ENCODE results near the gene BPGM. TPM values are rescaled to one million over a fixed set of nuclear protein-coding genes. Genes with fewer than 3 reads are reported as not detected.

Gene BPGM
- total and polyA plus RNA-seq, 7 donors = 9.0 to 22.8 (median 14.8) TPM

DNA sequence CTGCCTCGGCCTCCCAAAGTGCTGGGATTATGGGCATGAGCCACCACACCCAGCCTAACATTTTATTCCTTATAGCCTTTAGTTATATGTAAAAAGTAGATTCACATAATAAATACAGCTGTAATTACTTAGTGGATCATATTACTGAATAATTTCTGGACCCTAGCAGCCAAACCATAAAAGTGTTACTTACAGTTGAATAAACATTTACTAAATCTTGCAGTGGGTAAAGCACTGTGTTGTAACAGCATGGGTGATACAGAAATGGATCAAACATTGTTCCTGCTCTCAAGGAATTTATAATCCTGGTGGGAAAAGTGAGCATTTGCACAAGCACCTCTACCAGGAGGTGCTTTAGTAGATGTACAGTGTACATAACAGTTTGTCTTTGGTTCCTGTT is 25.0 kb downstream of the BPGM start:
- H3K36me3 ChIP-seq = no peaks in the 10 kb centered on the region
- intact Hi-C loops (cut with DNase I) = no loop called here
- TF ChIP-seq CTCF (IDR thresholded peaks at IDR 0.05) (no peak), POLR2A (IDR thresholded peaks at IDR 0.05) (no peak), EP300 (IDR thresholded peaks at IDR 0.05) (no peak), POLR2AphosphoS5 (IDR thresholded peaks at IDR 0.05) (no peak)

GRCh38 chr7:134674424-134674823 is 27.8 kb downstream of the BPGM start:
- Histone ChIP-seq H3K4me1 (peaks cover 0 to 27% (median 12%) of the 10 kb centered on the region in 4 donors), H3K4me3 (no peak overlapping the region), H3K36me3 (peaks cover 0 to 7% (median 2%) of the 10 kb centered on the region in 4 donors), H3K9me3 (no peaks in the 10 kb centered on the region), H3K27ac (no peak overlapping the region), H3K27me3 (no peaks in the 10 kb centered on the region)
- DNase-seq = no peak
- TF ChIP-seq EP300 (IDR thresholded peaks at IDR 0.05) (no peak), CTCF (IDR thresholded peaks at IDR 0.05) (no peak), POLR2A (IDR thresholded peaks at IDR 0.05) (no peak), POLR2AphosphoS5 (IDR thresholded peaks at IDR 0.05) (no peak)
- intact Hi-C loops (cut with DNase I) = no loop called here

More for the DNA sequence above, 25.0 kb downstream of the BPGM start:
- no peak for DNase-seq
- Histone ChIP-seq H3K27ac (no peak overlapping the region), H3K4me3 (no peak overlapping the region), H3K27me3 (no peaks in the 10 kb centered on the region), H3K4me1 (peaks cover 0 to 18% (median 8%) of the 10 kb centered on the region in 4 donors), H3K9me3 (no peaks in the 10 kb centered on the region)
- WGBS, 2 donors = 71 to 90% methylated on average over 1 of the region's 1 CpG

- DNase-seq = no peak
- WGBS, 2 donors = 82 to 94% methylated on average over 1 of the region's 1 CpG
- TF ChIP-seq CTCF (IDR thresholded peaks at IDR 0.05) = no peak
- no peak for TF ChIP-seq POLR2A (IDR thresholded peaks at IDR 0.05)
- TF ChIP-seq POLR2AphosphoS5 (IDR thresholded peaks at IDR 0.05) = no peak
- TF ChIP-seq EP300 (IDR thresholded peaks at IDR 0.05) = no peak
Observed at GRCh38 chr7:134676743-134677142, 30.1 kb downstream of the BPGM start.

GRCh38 chr7:134678115-134678514 is 31.5 kb downstream of the BPGM start:
- no peak for DNase-seq
- TF ChIP-seq EP300 (IDR thresholded peaks at IDR 0.05) (no peak), POLR2A (IDR thresholded peaks at IDR 0.05) (no peak), CTCF (IDR thresholded peaks at IDR 0.05) (no peak), POLR2AphosphoS5 (IDR thresholded peaks at IDR 0.05) (no peak)
- H3K27me3 ChIP-seq = no peaks in the 10 kb centered on the region
- peaks cover 0 to 18% (median 9%) of the 10 kb centered on the region in 4 donors for H3K4me1 ChIP-seq
- H3K36me3 ChIP-seq = peaks cover 0 to 20% (median 4%) of the 10 kb centered on the region in 4 donors
- no peaks in the 10 kb centered on the region for H3K9me3 ChIP-seq
- intact Hi-C loops (cut with DNase I) = no loop called here
- no peak overlapping the region for H3K4me3 ChIP-seq
- H3K27ac ChIP-seq = no peak overlapping the region
- 49 to 75% methylated on average over 2 of the region's 2 CpGs for WGBS, 2 donors

More at GRCh38 chr7:134676743-134677142, 30.1 kb downstream of the BPGM start:
- Histone ChIP-seq H3K27me3 (no peaks in the 10 kb centered on the region), H3K4me1 (peaks cover 0 to 18% (median 9%) of the 10 kb centered on the region in 4 donors), H3K9me3 (no peaks in the 10 kb centered on the region), H3K4me3 (no peak overlapping the region), H3K27ac (no peak overlapping the region), H3K36me3 (peaks cover 0 to 20% (median 4%) of the 10 kb centered on the region in 4 donors)
- intact Hi-C loops (cut with DNase I) = no loop called here

DNA sequence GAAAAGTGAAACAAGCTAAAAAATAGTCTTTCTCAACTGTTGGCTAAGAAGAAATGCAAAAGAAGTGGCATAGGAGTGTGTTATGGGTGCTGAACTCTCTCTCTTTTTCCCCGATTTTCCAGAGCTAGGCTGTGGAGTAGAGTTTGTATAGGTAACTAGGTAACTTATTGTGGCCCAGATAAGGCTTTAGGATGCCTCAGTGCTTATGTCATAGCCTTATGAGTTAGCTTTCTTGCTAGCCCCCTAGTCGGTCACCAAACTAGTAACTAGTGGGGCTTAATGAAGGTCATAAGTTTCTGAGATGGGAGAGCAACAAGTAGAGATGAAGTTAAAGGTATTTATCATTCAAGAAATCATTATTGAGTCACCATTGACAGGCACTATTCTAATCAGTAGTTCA is 32.4 kb downstream of the BPGM start:
- Histone ChIP-seq H3K36me3 (peaks cover 0 to 20% (median 4%) of the 10 kb centered on the region in 4 donors), H3K4me1 (peaks cover 0 to 18% (median 9%) of the 10 kb centered on the region in 4 donors), H3K4me3 (no peak overlapping the region), H3K27ac (no peak overlapping the region), H3K9me3 (no peaks in the 10 kb centered on the region), H3K27me3 (no peaks in the 10 kb centered on the region)
- intact Hi-C loops (cut with DNase I) = no loop called here
- TF ChIP-seq EP300 (IDR thresholded peaks at IDR 0.05) (no peak), POLR2AphosphoS5 (IDR thresholded peaks at IDR 0.05) (no peak), CTCF (IDR thresholded peaks at IDR 0.05) (no peak), POLR2A (IDR thresholded peaks at IDR 0.05) (no peak)
- DNase-seq = no peak
- 93% methylated on average over 2 of the region's 2 CpGs for WGBS, 2 donors
